CD14-positive monocyte (primary cell): ENCODE measurements around the gene GCDH. TPM values are rescaled to one million over a fixed set of nuclear protein-coding genes. Genes with fewer than 3 reads are reported as not detected.

ENCODE experiments used
- DNase-seq, 3 donors: peaks; one replicate each; pipeline ENCODE4 v3.0.0-alpha.2; 2011 to 2022
- H2AFZ ChIP-seq: 2 replicates; pipeline ENCODE4 v1.6.0; 2012; ENCODE audit warnings: mild to moderate bottlenecking, low read depth, low read length, inconsistent platforms; ENCODE audit not compliant: insufficient read depth, poor library complexity, severe bottlenecking
- H3K27ac ChIP-seq, 2 donors: 1 replicate in 1 of 2; 2 replicates in 1 of 2; pipeline ENCODE4 v1.5.1; 2012 to 2013; ENCODE audit warnings: low read length in 2 of 2, control low read depth in 1 of 2, inconsistent platforms in 1 of 2, low read depth in 1 of 2, mild to moderate bottlenecking in 1 of 2
- H3K27me3 ChIP-seq, 2 donors: one replicate each; pipeline versions ENCODE4 v1.6.0 to v1.6.1; 2011 to 2013; ENCODE audit warnings: low read length in 2 of 2; ENCODE audit not compliant: control insufficient read depth in 2 of 2, insufficient read depth in 2 of 2
- H3K36me3 ChIP-seq, 2 donors: replicated peaks in 1 of 2; 1 replicate in 1 of 2; 2 replicates in 1 of 2; pipeline versions ENCODE4 v1.5.1 to v1.6.1; 2012 to 2013; ENCODE audit warnings: low read length in 2 of 2, control low read depth in 1 of 2, inconsistent platforms in 1 of 2, mild to moderate bottlenecking in 1 of 2; ENCODE audit not compliant: insufficient read depth in 2 of 2, control insufficient read depth in 1 of 2
- H3K4me1 ChIP-seq, 2 donors: 1 replicate in 1 of 2; 2 replicates in 1 of 2; pipeline versions ENCODE4 v1.5.1 to v1.6.1; 2012 to 2013; ENCODE audit warnings: low read length in 2 of 2, control low read depth in 1 of 2, inconsistent platforms in 1 of 2, mild to moderate bottlenecking in 1 of 2, moderate library complexity in 1 of 2; ENCODE audit not compliant: insufficient read depth in 2 of 2, control insufficient read depth in 1 of 2
- H3K4me2 ChIP-seq: replicated peaks from 2 replicates; pipeline ENCODE3; 2012; ENCODE audit warnings: low read length, moderate library complexity, mild to moderate bottlenecking; ENCODE audit not compliant: poor library complexity, severe bottlenecking; ENCODE audit errors: extremely low read depth
- H3K4me3 ChIP-seq, 3 experiments: fragments of 200-600 bp in 1 of 3; sonication (generic) in 1 of 3; replicated peaks in 1 of 3; 1 replicate in 2 of 3; 2 replicates in 1 of 3; pipeline ENCODE4 v1.5.1; 2011 to 2013; ENCODE audit warnings: low read length in 3 of 3, mild to moderate bottlenecking in 3 of 3, control low read depth in 2 of 3, low read depth in 2 of 3, inconsistent platforms in 1 of 3, moderate library complexity in 1 of 3
- H3K79me2 ChIP-seq: 2 replicates; pipeline ENCODE4 v1.6.0; 2012; ENCODE audit warnings: mild to moderate bottlenecking, control low read depth, inconsistent platforms, low read length, moderate library complexity; ENCODE audit not compliant: insufficient read depth
- H3K9ac ChIP-seq: 2 replicates; pipeline ENCODE4 v1.6.0; 2017; ENCODE audit warnings: low read length, mild to moderate bottlenecking; ENCODE audit not compliant: insufficient read depth, poor library complexity, severe bottlenecking
- H3K9me3 ChIP-seq, 2 donors: replicated peaks in 1 of 2; 1 replicate in 1 of 2; 2 replicates in 1 of 2; pipeline versions ENCODE4 v1.5.1 to v1.6.1; 2012 to 2013; ENCODE audit warnings: low read length in 2 of 2, control low read depth in 1 of 2; ENCODE audit not compliant: control insufficient read depth in 1 of 2, insufficient read depth in 1 of 2
- H4K20me1 ChIP-seq: 2 replicates; pipeline ENCODE4 v1.6.0; 2012; ENCODE audit warnings: mild to moderate bottlenecking, low read length, control low read depth, moderate library complexity; ENCODE audit not compliant: insufficient read depth
- H3K27ac Mint-ChIP-seq, 7 donors: one replicate each; pipeline ENCODE4 v1.8.0; 2020; ENCODE audit warnings: mild to moderate bottlenecking in 7 of 7, mixed read lengths in 7 of 7, moderate library complexity in 6 of 7, inconsistent platforms in 2 of 7
- H3K27me3 Mint-ChIP-seq, 3 donors: one replicate each; pipeline ENCODE4 v1.8.0; 2021 to 2022; ENCODE audit warnings: low read depth in 3 of 3, mild to moderate bottlenecking in 3 of 3, mixed read lengths in 3 of 3, moderate library complexity in 3 of 3, inconsistent platforms in 1 of 3
- H3K36me3 Mint-ChIP-seq, 2 donors: one replicate each; pipeline ENCODE4 v1.8.0; 2020; ENCODE audit warnings: mixed read lengths in 2 of 2, inconsistent platforms in 1 of 2, mild to moderate bottlenecking in 1 of 2
- H3K4me1 Mint-ChIP-seq: one replicate; pipeline ENCODE4 v1.8.0; 2020; ENCODE audit warnings: mild to moderate bottlenecking, mixed read lengths
- H3K4me3 Mint-ChIP-seq, 2 donors: one replicate each; pipeline ENCODE4 v1.8.0; 2020; ENCODE audit warnings: mild to moderate bottlenecking in 2 of 2, mixed read lengths in 2 of 2, moderate library complexity in 1 of 2
- H3K9me3 Mint-ChIP-seq, 7 donors: one replicate each; pipeline ENCODE4 v1.8.0; 2020 to 2022; ENCODE audit warnings: mixed read lengths in 7 of 7, mild to moderate bottlenecking in 6 of 7, moderate library complexity in 6 of 7, inconsistent platforms in 2 of 7
- CTCF ChIP-seq: fragments of 200-600 bp; IDR thresholded peaks from one replicate; pipeline ENCODE4 v1.8.0; 2022; ENCODE audit warnings: antibody characterized with exemption, mild to moderate bottlenecking
- WGBS: methylation state at CpG from one replicate; pipeline ENCODE4 v1.1.5; 2013; ENCODE audit warnings: missing lambda C conversion rate; ENCODE audit not compliant: insufficient coverage; 5-methylcytosine and 5-hydroxymethylcytosine counted together
- intact Hi-C, 2 donors: fragments of 100-400 bp; cut with micrococcal nuclease; formaldehyde crosslinking; loops; one replicate each; pipeline versions ENCODE4 v1.15.0 to v1.15.1; 2023
- polyA plus RNA-seq, 3 donors: library from polyadenylated mRNA; depleted of rRNA in 1 of 3; unstranded in 2 of 3; stranded (reverse) in 1 of 3; fragments of 300-500 nt in 2 of 3; fragments of >200 nt in 1 of 3; fragmentation: Illumina TruSeq in 2 of 3; gene quantifications; 1 replicate in 2 of 3; 2 replicates in 1 of 3; pipeline ENCODE4 v1.2.3, GENCODE V29; 2012 to 2021

Gene GCDH
- polyA plus RNA-seq, 3 donors, result 7.3 to 30.5 (median 9.6) TPM

GRCh38 chr19:12891553-12892021 lies 627 bp downstream of the GCDH start:
- 15% methylated on average over 20 of the region's 26 CpGs for WGBS

GRCh38 chr19:12893582-12893981 lies 2.6 kb downstream of the GCDH start:
- no peak overlapping the region for H3K4me3 ChIP-seq
- peaks cover 11% of the 10 kb centered on the region for H3K79me2 ChIP-seq
- no peak for TF ChIP-seq CTCF
- peaks cover 0 to 4% (median 0%) of the 10 kb centered on the region in 3 donors for H3K27me3 Mint-ChIP-seq
- H4K20me1 ChIP-seq, result peaks cover 6% of the 10 kb centered on the region
- no peak for DNase-seq
- H2AFZ ChIP-seq, result no peak overlapping the region
- H3K9me3 ChIP-seq, result no peaks in the 10 kb centered on the region
- peaks cover 16 to 20% of the 10 kb centered on the region in 2 donors for H3K4me1 ChIP-seq
- H3K36me3 ChIP-seq, result peaks cover 38 to 50% of the 10 kb centered on the region in 2 donors
- H3K9me3 Mint-ChIP-seq, result no peaks in the 10 kb centered on the region
- 100% methylated on average over 1 of the region's 5 CpGs for WGBS
- no peak overlapping the region for H3K9ac ChIP-seq
- peaks cover 40 to 52% of the 10 kb centered on the region in 2 donors for H3K36me3 Mint-ChIP-seq
- intact Hi-C loops, result loop anchor here in 1 of 2 donors (5.0 kb wide), 1 partner anchor 39 kb away; the partner anchor contains the start of gene FARSA
- H3K4me2 ChIP-seq, result no peak overlapping the region
- H3K27ac Mint-ChIP-seq, result peak overlapping the region in 3 of 7 donors; percentile 4 to 36 (median 31)
- H3K27me3 ChIP-seq, result no peaks in the 10 kb centered on the region
- peaks cover 19% of the 10 kb centered on the region for H3K4me1 Mint-ChIP-seq
- no peak overlapping the region for H3K4me3 Mint-ChIP-seq
- no peak overlapping the region for H3K27ac ChIP-seq

More at GRCh38 chr19:12891553-12892021, 627 bp downstream of the GCDH start:
- Mint-ChIP-seq H3K36me3 (peaks cover 26 to 32% of the 10 kb centered on the region in 2 donors), H3K27ac (peak overlapping the region; percentile 80 to 94 (median 89)), H3K9me3 (no peaks in the 10 kb centered on the region), H3K4me3 (peak overlapping the region; percentile 89 to 94), H3K4me1 (peaks cover 19% of the 10 kb centered on the region), H3K27me3 (peaks cover 2 to 10% (median 5%) of the 10 kb centered on the region in 3 donors)
- peaks cover 16 to 20% of the 10 kb centered on the region in 2 donors for H3K4me1 ChIP-seq
- peak overlapping the region; percentile 59 for H3K9ac ChIP-seq
- peaks cover 22 to 32% of the 10 kb centered on the region in 2 donors for H3K36me3 ChIP-seq
- H3K79me2 ChIP-seq, result peaks cover 11% of the 10 kb centered on the region
- no peaks in the 10 kb centered on the region for H3K27me3 ChIP-seq
- H3K9me3 ChIP-seq, result no peaks in the 10 kb centered on the region
- peak overlapping the region; percentile 39 to 88 (median 75) for H3K4me3 ChIP-seq
- peak overlapping the region; percentile 33 to 78 for H3K27ac ChIP-seq
- intact Hi-C loops, result loop anchor here in 1 of 2 donors (5.0 kb wide), 1 partner anchor 41 kb away; the partner anchor contains the start of gene FARSA
- H4K20me1 ChIP-seq, result peaks cover 6% of the 10 kb centered on the region
- DNase-seq, result no peak
- TF ChIP-seq CTCF, result no peak
- peak overlapping the region; percentile 81 for H2AFZ ChIP-seq
- H3K4me2 ChIP-seq, result peak overlapping the region; percentile 90
